Activated naive CD4-positive, alpha-beta T cell treated with anti-CD3 and anti-CD28 coated beads, Interleukin-2, amount 10 ng/mL, durations not matched to agents 7 days and 5 days (primary cell): ENCODE data around the gene TYROBP.
A peak's percentile ranks its signal among the peaks of the same experiment; 100 is the strongest.

Experiments
- CTCF ChIA-PET: fragments of 350-600 bp; sonication (Branson Sonifier 250); formaldehyde crosslinking; loops from one replicate; lab custom pipeline; 2021; ENCODE audit warnings: antibody characterized with exemption; lab: Charles Lee
- DNase-seq: peaks from one replicate; pipeline ENCODE4 v3.0.0-alpha.2; 2020
- H3K27ac Mint-ChIP-seq: one replicate; pipeline ENCODE4 v1.8.0; 2021; ENCODE audit warnings: mild to moderate bottlenecking, moderate library complexity, mixed read lengths
- H3K27me3 Mint-ChIP-seq: one replicate; pipeline ENCODE4 v1.8.0; 2021; ENCODE audit warnings: mild to moderate bottlenecking, mixed read lengths
- H3K36me3 Mint-ChIP-seq: one replicate; pipeline ENCODE4 v1.8.0; 2021; ENCODE audit warnings: mixed read lengths
- H3K4me1 Mint-ChIP-seq: one replicate; pipeline ENCODE4 v1.8.0; 2021; ENCODE audit warnings: mixed read lengths
- H3K4me3 Mint-ChIP-seq: one replicate; pipeline ENCODE4 v1.8.0; 2021; ENCODE audit warnings: mild to moderate bottlenecking, moderate library complexity, mixed read lengths
- H3K9me3 Mint-ChIP-seq: one replicate; pipeline ENCODE4 v1.8.0; 2021; ENCODE audit warnings: mixed read lengths

The TYROBP gene

GRCh38 chr19:35868172-35868822 is 39.8 kb downstream of the TYROBP start, which contains the start of gene APLP1:
TSS of gene APLP1 (plus strand) at chr19:35868574. CDS start at chr19:35868637, 63 bp downstream.
- peaks cover 79% of the 10 kb centered on the region for H3K27me3 Mint-ChIP-seq
- H3K27ac Mint-ChIP-seq, result no peak within 1 kb of the TSS
- peak; percentile 79 for DNase-seq
- H3K4me3 Mint-ChIP-seq, result peak within 1 kb of the TSS; percentile 49
- H3K9me3 Mint-ChIP-seq, result no peaks in the 10 kb centered on the region
- H3K36me3 Mint-ChIP-seq, result no peaks in the 10 kb centered on the region
- CTCF ChIA-PET, result interaction anchor here (0.6 kb wide), 1 partner anchor 265 kb away, joined by 4 read pairs; no protein-coding TSS in a partner anchor
- H3K4me1 Mint-ChIP-seq, result peaks cover 16% of the 10 kb centered on the region

- H3K27ac Mint-ChIP-seq, result no peak overlapping the region
- peaks cover 94% of the 10 kb centered on the region for H3K27me3 Mint-ChIP-seq
- no peak for DNase-seq
- no peaks in the 10 kb centered on the region for H3K9me3 Mint-ChIP-seq
- H3K4me1 Mint-ChIP-seq, result peaks cover 2% of the 10 kb centered on the region
- H3K36me3 Mint-ChIP-seq, result no peaks in the 10 kb centered on the region
- CTCF ChIA-PET, result no interaction called here
- no peak overlapping the region for H3K4me3 Mint-ChIP-seq
These were observed 45.1 kb downstream of the TYROBP start for GRCh38 chr19:35863018-35863417.

DNA sequence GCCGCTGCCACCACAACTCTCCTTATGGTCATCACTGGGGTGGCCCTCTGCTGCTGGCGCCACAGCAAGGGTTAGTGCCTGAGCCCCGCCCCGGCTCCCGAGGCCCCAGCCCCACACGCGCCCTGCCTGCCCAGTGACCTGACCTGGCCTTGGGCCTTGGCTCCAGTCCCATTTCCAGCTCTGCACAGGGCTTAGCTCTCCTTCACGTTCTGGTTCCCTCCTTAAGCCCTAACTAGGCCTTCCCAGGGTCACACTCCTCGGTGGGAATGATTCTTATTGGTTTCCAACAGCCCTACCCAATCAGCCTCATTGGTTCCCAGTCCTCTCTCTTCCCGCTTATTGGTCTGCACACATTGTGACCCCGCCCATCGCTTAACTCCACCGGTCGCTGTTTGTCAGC is 45.6 kb downstream of the TYROBP start:
- no peak for DNase-seq
- peaks cover 94% of the 10 kb centered on the region for H3K27me3 Mint-ChIP-seq
- CTCF ChIA-PET, result no interaction called here
- H3K4me1 Mint-ChIP-seq, result peaks cover 3% of the 10 kb centered on the region
- H3K4me3 Mint-ChIP-seq, result no peak overlapping the region
- H3K27ac Mint-ChIP-seq, result no peak overlapping the region
- no peaks in the 10 kb centered on the region for H3K9me3 Mint-ChIP-seq
- H3K36me3 Mint-ChIP-seq, result no peaks in the 10 kb centered on the region

- Mint-ChIP-seq H3K9me3 (no peaks in the 10 kb centered on the region), H3K4me3 (no peak overlapping the region), H3K4me1 (peaks cover 9% of the 10 kb centered on the region), H3K36me3 (no peaks in the 10 kb centered on the region), H3K27ac (no peak overlapping the region), H3K27me3 (peaks cover 94% of the 10 kb centered on the region)
- no peak for DNase-seq
- CTCF ChIA-PET, result no interaction called here
These were observed 46.4 kb downstream of the TYROBP start for GRCh38 chr19:35861640-35862160.

DNA sequence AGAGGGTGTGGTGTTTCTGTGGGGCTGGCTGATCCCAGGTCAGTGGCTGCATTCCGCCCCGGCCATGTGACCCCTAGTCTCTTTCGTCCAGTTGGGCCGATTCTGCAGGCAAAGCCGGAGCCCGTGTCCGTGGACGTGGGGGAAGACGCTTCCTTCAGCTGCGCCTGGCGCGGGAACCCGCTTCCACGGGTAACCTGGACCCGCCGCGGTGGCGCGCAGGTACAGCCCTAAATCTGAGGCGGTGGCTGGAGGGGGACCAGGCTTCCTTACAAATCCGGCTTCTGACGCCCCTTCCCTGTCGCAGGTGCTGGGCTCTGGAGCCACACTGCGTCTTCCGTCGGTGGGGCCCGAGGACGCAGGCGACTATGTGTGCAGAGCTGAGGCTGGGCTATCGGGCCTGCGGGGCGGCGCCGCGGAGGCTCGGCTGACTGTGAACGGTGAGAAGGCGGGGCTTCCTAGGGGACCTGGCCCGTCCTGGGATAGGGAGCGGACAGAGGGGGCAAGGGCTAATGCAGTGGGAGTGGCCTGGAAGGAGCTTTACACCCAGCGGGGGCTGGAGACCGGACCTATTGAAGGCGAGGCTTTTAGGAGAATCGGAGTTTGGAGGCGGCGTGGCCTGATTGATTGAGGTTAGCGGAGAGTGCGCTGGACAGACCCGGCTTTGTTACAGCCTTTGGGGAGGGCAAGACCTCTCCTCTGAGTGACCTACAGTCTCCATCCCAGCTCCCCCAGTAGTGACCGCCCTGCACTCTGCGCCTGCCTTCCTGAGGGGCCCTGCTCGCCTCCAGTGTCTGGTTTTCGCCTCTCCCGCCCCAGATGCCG is 47.1 kb downstream of the TYROBP start:
- Mint-ChIP-seq H3K9me3 (no peaks in the 10 kb centered on the region), H3K36me3 (no peaks in the 10 kb centered on the region), H3K4me3 (no peak overlapping the region), H3K4me1 (peaks cover 9% of the 10 kb centered on the region), H3K27ac (no peak overlapping the region), H3K27me3 (peaks cover 94% of the 10 kb centered on the region)
- DNase-seq, result no peak
- CTCF ChIA-PET, result no interaction called here

GRCh38 chr19:35860436-35860817 is 47.7 kb downstream of the TYROBP start:
- peaks cover 11% of the 10 kb centered on the region for H3K4me1 Mint-ChIP-seq
- no peaks in the 10 kb centered on the region for H3K36me3 Mint-ChIP-seq
- H3K4me3 Mint-ChIP-seq, result no peak overlapping the region
- CTCF ChIA-PET, result no interaction called here
- H3K9me3 Mint-ChIP-seq, result no peaks in the 10 kb centered on the region
- peaks cover 94% of the 10 kb centered on the region for H3K27me3 Mint-ChIP-seq
- DNase-seq, result no peak
- H3K27ac Mint-ChIP-seq, result no peak overlapping the region

DNA sequence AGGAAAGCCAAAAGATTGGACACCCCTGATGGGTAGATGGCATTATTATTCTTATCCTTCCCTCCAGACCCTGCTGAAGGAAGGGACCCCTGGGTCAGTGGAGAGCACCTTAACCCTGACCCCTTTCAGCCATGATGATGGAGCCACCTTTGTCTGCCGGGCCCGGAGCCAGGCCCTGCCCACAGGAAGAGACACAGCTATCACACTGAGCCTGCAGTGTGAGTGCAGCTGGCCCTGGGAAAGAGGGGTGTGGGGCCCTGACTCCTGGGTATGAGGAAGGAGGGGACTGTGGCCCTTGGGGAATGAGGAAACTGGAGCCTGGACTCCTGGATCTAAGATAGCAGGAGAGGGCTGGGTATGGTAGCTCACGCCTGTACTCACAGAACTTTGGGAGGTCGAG is 48.7 kb downstream of the TYROBP start:
- H3K27ac Mint-ChIP-seq, result no peak overlapping the region
- no peak for DNase-seq
- no peaks in the 10 kb centered on the region for H3K9me3 Mint-ChIP-seq
- no peaks in the 10 kb centered on the region for H3K36me3 Mint-ChIP-seq
- H3K4me3 Mint-ChIP-seq, result no peak overlapping the region
- H3K4me1 Mint-ChIP-seq, result peaks cover 11% of the 10 kb centered on the region
- CTCF ChIA-PET, result no interaction called here
- H3K27me3 Mint-ChIP-seq, result peaks cover 97% of the 10 kb centered on the region

- CTCF ChIA-PET, result no interaction called here
These were observed 49.8 kb downstream of the TYROBP start for GRCh38 chr19:35858311-35858710.

DNA sequence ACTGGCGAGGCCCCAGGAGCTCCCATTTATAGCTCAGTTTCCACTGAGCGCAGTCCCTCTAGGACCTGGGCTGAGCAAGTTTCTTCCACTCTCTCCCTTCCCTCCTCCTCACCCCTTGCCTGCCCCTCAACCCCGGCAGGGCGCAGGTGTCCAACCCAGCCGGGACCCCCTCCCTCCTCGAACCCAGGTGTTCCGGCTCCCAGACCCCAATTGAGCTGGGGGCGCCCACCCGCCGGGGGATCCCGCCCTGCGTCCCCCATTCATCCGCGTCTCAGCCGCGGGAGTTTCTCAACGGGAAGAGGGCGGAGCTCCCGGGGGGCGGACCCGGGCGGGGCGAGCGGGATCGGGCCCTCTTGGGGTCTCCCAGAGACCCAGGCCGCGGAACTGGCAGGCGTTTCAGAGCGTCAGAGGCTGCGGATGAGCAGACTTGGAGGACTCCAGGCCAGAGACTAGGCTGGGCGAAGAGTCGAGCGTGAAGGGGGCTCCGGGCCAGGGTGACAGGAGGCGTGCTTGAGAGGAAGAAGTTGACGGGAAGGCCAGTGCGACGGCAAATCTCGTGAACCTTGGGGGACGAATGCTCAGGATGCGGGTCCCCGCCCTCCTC is 51.4 kb downstream of the TYROBP start, which contains the start of gene KIRREL2:
Gene KIRREL2 (plus strand): TSS at position 366 of the 604 bp plus-strand sequence. CDS start 209 bp downstream, at position 575.
- Mint-ChIP-seq H3K4me3 (peak within 1 kb of the TSS; percentile 69), H3K4me1 (peaks cover 11% of the 10 kb centered on the region), H3K9me3 (no peaks in the 10 kb centered on the region), H3K27ac (no peak within 1 kb of the TSS), H3K36me3 (no peaks in the 10 kb centered on the region), H3K27me3 (peaks cover 97% of the 10 kb centered on the region)
- CTCF ChIA-PET, result interaction anchor here (1.3 kb wide), 1 partner anchor 83 kb away, joined by 3 read pairs; no protein-coding TSS in a partner anchor
- peak; percentile 61 for DNase-seq

More at GRCh38 chr19:35858311-35858710, 49.8 kb downstream of the TYROBP start:
- no peak overlapping the region for H3K27ac Mint-ChIP-seq
- H3K4me3 Mint-ChIP-seq, result no peak overlapping the region
- no peak for DNase-seq
- H3K36me3 Mint-ChIP-seq, result no peaks in the 10 kb centered on the region
- no peaks in the 10 kb centered on the region for H3K9me3 Mint-ChIP-seq
- peaks cover 96% of the 10 kb centered on the region for H3K27me3 Mint-ChIP-seq
- peaks cover 11% of the 10 kb centered on the region for H3K4me1 Mint-ChIP-seq
